Esophagus squamous epithelium (tissue), 5 donors: Measurements from ENCODE around the gene GPR37. TPM values are rescaled to one million over a fixed set of nuclear protein-coding genes. Genes with fewer than 3 reads are reported as not detected.

Source experiments
- DNase-seq: peaks from one replicate; lab custom pipeline; 2025; lab: John Stamatoyannopoulos, UW
- H3K27ac ChIP-seq, 4 donors: fragments of 200-600 bp; sonication (generic); one replicate each; pipeline ENCODE4 v1.5.1; 2016 to 2019; ENCODE audit warnings: mild to moderate bottlenecking in 1 of 4
- H3K27me3 ChIP-seq, 4 donors: fragments of 200-600 bp; sonication (generic); 1 replicate in 3 of 4; 2 replicates in 1 of 4; pipeline versions ENCODE4 v1.5.1 to v1.6.0; 2017 to 2021; ENCODE audit warnings: antibody characterized with exemption in 1 of 4
- H3K36me3 ChIP-seq, 3 donors: fragments of 200-600 bp; sonication (generic); one replicate each; pipeline ENCODE4 v1.5.1; 2016 to 2019
- H3K4me1 ChIP-seq, 3 donors: fragments of 200-600 bp; sonication (generic); one replicate each; pipeline ENCODE4 v1.5.1; 2017 to 2019
- H3K4me3 ChIP-seq, 4 donors: fragments of 200-600 bp; sonication (generic); 1 replicate in 3 of 4; 2 replicates in 1 of 4; pipeline ENCODE4 v1.5.1; 2016 to 2019; ENCODE audit warnings: mild to moderate bottlenecking in 2 of 4, moderate library complexity in 1 of 4
- H3K9me3 ChIP-seq, 3 donors: fragments of 200-600 bp; sonication (generic); one replicate each; pipeline ENCODE4 v1.5.1; 2016 to 2019
- CTCF ChIP-seq, 6 experiments: fragments of 450-650 bp in 4 of 6; fragments of 200-600 bp in 2 of 6; sonication (generic) in 2 of 6; IDR thresholded peaks; one replicate each; pipeline ENCODE4 v1.5.1; 2016 to 2019; ENCODE audit warnings: antibody characterized with exemption in 6 of 6, mild to moderate bottlenecking in 4 of 6, moderate library complexity in 4 of 6
- POLR2A ChIP-seq, 4 donors: fragments of 450-650 bp; IDR thresholded peaks; one replicate each; pipeline ENCODE4 v1.6.1; 2017; ENCODE audit warnings: antibody characterized with exemption in 4 of 4, mild to moderate bottlenecking in 4 of 4, moderate library complexity in 3 of 4
- WGBS, 2 donors: methylation state at CpG; one replicate each; pipeline ENCODE4 v1.1.5; 2018; 5-methylcytosine and 5-hydroxymethylcytosine counted together
- intact Hi-C: fragments of 100-400 bp; cut with DNase I; formaldehyde crosslinking; loops from one replicate; pipeline ENCODE4 v1.15.0; 2022
- total RNA-seq, 4 donors: library from RNA; depleted of rRNA; stranded (reverse); fragments of >200 nt; gene quantifications; one replicate each; pipeline ENCODE4 v1.1.0, GENCODE V29; 2016
- donor health status: DM: yes; HTN: yes; CAD: no.

GPR37 gene
- total RNA-seq, 4 donors from 2014 or later, result 3.7 to 17.0 (median 9.7) TPM

- 62 to 67% methylated on average over 6 of the region's 6 CpGs for WGBS, 2 donors
- Histone ChIP-seq H3K4me1 (no peaks in the 10 kb centered on the region), H3K27ac (no peak overlapping the region), H3K9me3 (no peaks in the 10 kb centered on the region), H3K36me3 (no peaks in the 10 kb centered on the region), H3K27me3 (peaks cover 0 to 17% (median 0%) of the 10 kb centered on the region in 4 donors), H3K4me3 (no peak overlapping the region)
- intact Hi-C loops, result loop anchor here (10.0 kb wide), 1 partner anchor 631 kb away; no protein-coding TSS in a partner anchor
- no peak for TF ChIP-seq CTCF (IDR thresholded peaks at IDR 0.05)
- no peak for TF ChIP-seq POLR2A (IDR thresholded peaks at IDR 0.05)
- no peak for DNase-seq
Measured at GRCh38 chr7:124785994-124786393, 20.4 kb upstream of the GPR37 start.

- 36 to 42% methylated on average over 8 to 9 of the region's 9 CpGs for WGBS, 2 donors
- Histone ChIP-seq H3K27me3 (peaks cover 0 to 9% (median 0%) of the 10 kb centered on the region in 4 donors), H3K4me3 (no peak overlapping the region), H3K4me1 (no peaks in the 10 kb centered on the region), H3K9me3 (no peaks in the 10 kb centered on the region), H3K36me3 (no peaks in the 10 kb centered on the region), H3K27ac (no peak overlapping the region)
- TF ChIP-seq CTCF (IDR thresholded peaks at IDR 0.05), result peak; percentile 37 to 80 (median 58)
- no peak for TF ChIP-seq POLR2A (IDR thresholded peaks at IDR 0.05)
- no peak for DNase-seq
- intact Hi-C loops, result loop anchor here (10.0 kb wide), 1 partner anchor 630 kb away; no protein-coding TSS in a partner anchor
Measured at GRCh38 chr7:124784879-124785818, 19.6 kb upstream of the GPR37 start.

GRCh38 chr7:124783271-124783670 lies 17.7 kb upstream of the GPR37 start:
- intact Hi-C loops, result loop anchor here (10.0 kb wide), 1 partner anchor 628 kb away; no protein-coding TSS in a partner anchor
- DNase-seq, result no peak
- no peak overlapping the region for H3K4me3 ChIP-seq
- peaks cover 0 to 5% (median 0%) of the 10 kb centered on the region in 4 donors for H3K27me3 ChIP-seq
- no peak overlapping the region for H3K27ac ChIP-seq
- 75 to 76% methylated on average over 5 of the region's 5 CpGs for WGBS, 2 donors
- no peaks in the 10 kb centered on the region for H3K9me3 ChIP-seq
- H3K36me3 ChIP-seq, result no peaks in the 10 kb centered on the region
- TF ChIP-seq CTCF (IDR thresholded peaks at IDR 0.05) (no peak), POLR2A (IDR thresholded peaks at IDR 0.05) (no peak)
- no peaks in the 10 kb centered on the region for H3K4me1 ChIP-seq

GRCh38 chr7:124781907-124782734 lies 16.5 kb upstream of the GPR37 start:
- no peak for TF ChIP-seq CTCF (IDR thresholded peaks at IDR 0.05)
- TF ChIP-seq POLR2A (IDR thresholded peaks at IDR 0.05), result no peak
- H3K9me3 ChIP-seq, result no peaks in the 10 kb centered on the region
- H3K4me3 ChIP-seq, result no peak overlapping the region
- H3K4me1 ChIP-seq, result peaks cover 0 to 3% (median 0%) of the 10 kb centered on the region in 3 donors
- 74 to 89% methylated on average over 11 to 12 of the region's 12 CpGs for WGBS, 2 donors
- intact Hi-C loops, result loop anchor here (10.0 kb wide), 1 partner anchor 627 kb away; no protein-coding TSS in a partner anchor
- no peak overlapping the region for H3K27ac ChIP-seq
- no peak for DNase-seq
- H3K36me3 ChIP-seq, result no peaks in the 10 kb centered on the region
- peaks cover 0 to 5% (median 0%) of the 10 kb centered on the region in 4 donors for H3K27me3 ChIP-seq
